Upper lobe of left lung (tissue), 6 donors: ENCODE results near the gene DIAPH2. TPM values are rescaled to one million over a fixed set of nuclear protein-coding genes. Genes with fewer than 3 reads are reported as not detected.

Experiments
- ATAC-seq, 2 donors: fragments of 200-7000 bp; cut with Tn5 transposase; one replicate each; pipeline ENCODE4 v1.9.1; 2022; ENCODE audit warnings: mild to moderate bottlenecking in 2 of 2, moderate library complexity in 2 of 2; ENCODE audit not compliant: low FRiP score in 2 of 2
- DNase-seq, 2 donors: peaks; one replicate each; pipeline ENCODE4 v3.0.0-alpha.2; 2019 to 2020
- H3K27ac ChIP-seq, 4 donors: fragments of 200-600 bp; sonication (generic); one replicate each; pipeline ENCODE4 v1.5.1; 2016 to 2019
- H3K27me3 ChIP-seq, 4 donors: fragments of 200-600 bp; sonication (generic); one replicate each; pipeline ENCODE4 v1.5.1; 2017 to 2019
- H3K36me3 ChIP-seq, 4 donors: fragments of 200-600 bp; sonication (generic); one replicate each; pipeline ENCODE4 v1.5.1; 2016 to 2019
- H3K4me1 ChIP-seq, 4 donors: fragments of 200-600 bp; sonication (generic); one replicate each; pipeline ENCODE4 v1.5.1; 2018 to 2019
- H3K4me3 ChIP-seq, 4 donors: fragments of 200-600 bp; sonication (generic); one replicate each; pipeline ENCODE4 v1.5.1; 2017 to 2019; ENCODE audit warnings: mild to moderate bottlenecking in 2 of 4, moderate library complexity in 1 of 4
- H3K9me3 ChIP-seq, 4 donors: fragments of 200-600 bp; sonication (generic); one replicate each; pipeline ENCODE4 v1.5.1; 2018 to 2019
- EP300 ChIP-seq, 4 donors: sonication (generic); formaldehyde crosslinking; IDR thresholded peaks; one replicate each; pipeline ENCODE4 v1.5.1; 2017; ENCODE audit warnings: antibody characterized with exemption in 4 of 4, control low read depth in 2 of 4
- POLR2A ChIP-seq, 4 donors: fragments of 450-650 bp; IDR thresholded peaks; one replicate each; pipeline ENCODE4 v1.5.1; 2016 to 2017; ENCODE audit warnings: antibody characterized with exemption in 4 of 4, mild to moderate bottlenecking in 2 of 4
- POLR2AphosphoS5 ChIP-seq, 2 donors: sonication (generic); formaldehyde crosslinking; IDR thresholded peaks; one replicate each; pipeline ENCODE4 v1.5.1; 2017; ENCODE audit warnings: antibody characterized with exemption in 2 of 2
- WGBS, 2 donors: methylation state at CpG; one replicate each; pipeline ENCODE4 v1.1.5; 2017 to 2018; 5-methylcytosine and 5-hydroxymethylcytosine counted together
- total RNA-seq, 6 donors: library from RNA; depleted of rRNA in 4 of 6; stranded (reverse); fragments of >200 nt in 4 of 6; gene quantifications; one replicate each; pipeline versions ENCODE4 v1.1.0 to v1.2.1, GENCODE V29; 2016 to 2021
- TF ChIP-seq, protein P1 (sequence below), 6 experiments: fragments of 450-650 bp in 4 of 6; fragments of 200-600 bp in 2 of 6; sonication (generic) in 2 of 6; IDR thresholded peaks; one replicate each; pipeline ENCODE4 v1.5.1; 2016 to 2019; ENCODE audit warnings: antibody characterized with exemption in 6 of 6
- donor health status: DM: no; HTN: no; CAD: no; lungs with moderate emphysema.
- donor health status: DM: no; HTN: yes; CAD: no; lungs with severe emphysema.

Gene DIAPH2
- total RNA-seq, 6 donors from 2014 or later: 22.5 to 107 (median 44.1) TPM

DNA sequence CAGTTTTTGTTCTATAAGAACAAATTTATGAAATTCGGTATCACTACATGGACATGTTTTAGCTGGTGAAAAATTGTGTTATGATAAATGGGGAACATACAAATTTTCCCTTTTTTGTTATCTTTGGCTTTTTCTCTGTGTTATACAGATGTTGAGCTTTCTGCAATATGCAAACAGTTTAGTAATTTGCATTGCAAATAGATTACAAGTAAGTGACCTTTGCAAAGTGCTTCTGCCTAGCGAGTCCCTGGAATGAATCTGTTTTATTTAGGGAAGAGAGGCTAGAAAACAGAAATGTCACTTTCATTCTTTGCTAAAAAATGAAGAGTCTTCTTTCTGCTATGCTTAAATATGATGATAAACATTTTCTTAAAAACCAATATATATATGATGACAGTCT lies 660.1 kb downstream of the DIAPH2 start:
- Histone ChIP-seq H3K36me3 (no peaks in the 10 kb centered on the region), H3K27ac (no peak overlapping the region), H3K9me3 (no peaks in the 10 kb centered on the region), H3K27me3 (no peaks in the 10 kb centered on the region), H3K4me3 (no peak overlapping the region), H3K4me1 (no peaks in the 10 kb centered on the region)
- WGBS, 2 donors: 69 to 81% methylated on average over 2 of the region's 2 CpGs
- DNase-seq: no peak
- no peak for ATAC-seq
- no peak for TF ChIP-seq EP300 (IDR thresholded peaks at IDR 0.05)
- TF ChIP-seq, protein P1, sequence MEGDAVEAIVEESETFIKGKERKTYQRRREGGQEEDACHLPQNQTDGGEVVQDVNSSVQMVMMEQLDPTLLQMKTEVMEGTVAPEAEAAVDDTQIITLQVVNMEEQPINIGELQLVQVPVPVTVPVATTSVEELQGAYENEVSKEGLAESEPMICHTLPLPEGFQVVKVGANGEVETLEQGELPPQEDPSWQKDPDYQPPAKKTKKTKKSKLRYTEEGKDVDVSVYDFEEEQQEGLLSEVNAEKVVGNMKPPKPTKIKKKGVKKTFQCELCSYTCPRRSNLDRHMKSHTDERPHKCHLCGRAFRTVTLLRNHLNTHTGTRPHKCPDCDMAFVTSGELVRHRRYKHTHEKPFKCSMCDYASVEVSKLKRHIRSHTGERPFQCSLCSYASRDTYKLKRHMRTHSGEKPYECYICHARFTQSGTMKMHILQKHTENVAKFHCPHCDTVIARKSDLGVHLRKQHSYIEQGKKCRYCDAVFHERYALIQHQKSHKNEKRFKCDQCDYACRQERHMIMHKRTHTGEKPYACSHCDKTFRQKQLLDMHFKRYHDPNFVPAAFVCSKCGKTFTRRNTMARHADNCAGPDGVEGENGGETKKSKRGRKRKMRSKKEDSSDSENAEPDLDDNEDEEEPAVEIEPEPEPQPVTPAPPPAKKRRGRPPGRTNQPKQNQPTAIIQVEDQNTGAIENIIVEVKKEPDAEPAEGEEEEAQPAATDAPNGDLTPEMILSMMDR (IDR thresholded peaks at IDR 0.05): no peak
- TF ChIP-seq POLR2AphosphoS5 (IDR thresholded peaks at IDR 0.05): no peak
- no peak for TF ChIP-seq POLR2A (IDR thresholded peaks at IDR 0.05)

DNA sequence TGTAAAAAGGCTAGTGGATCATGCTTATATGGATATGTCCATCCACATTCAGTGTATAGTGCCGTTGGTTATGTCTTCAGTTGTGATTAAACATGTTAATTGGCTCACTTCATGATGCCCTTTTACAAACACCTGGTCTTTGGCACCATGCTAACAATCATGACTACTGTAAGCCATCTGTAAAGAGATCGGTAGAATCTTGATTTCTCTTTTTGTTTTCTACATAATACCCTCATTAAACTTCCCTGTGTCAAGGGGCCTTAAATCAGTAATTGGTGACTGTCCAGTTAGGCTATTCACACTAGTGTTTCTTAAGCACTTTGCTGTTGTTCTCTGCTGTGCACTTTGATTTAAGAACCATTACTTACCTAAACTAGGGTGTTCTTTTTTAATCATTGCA lies 674.3 kb downstream of the DIAPH2 start:
- Histone ChIP-seq H3K9me3 (no peaks in the 10 kb centered on the region), H3K27ac (no peak overlapping the region), H3K4me3 (no peak overlapping the region), H3K36me3 (no peaks in the 10 kb centered on the region), H3K4me1 (no peaks in the 10 kb centered on the region), H3K27me3 (no peaks in the 10 kb centered on the region)
- WGBS, 2 donors: 64 to 80% methylated on average over 2 of the region's 2 CpGs
- ATAC-seq: no peak
- TF ChIP-seq POLR2AphosphoS5 (IDR thresholded peaks at IDR 0.05) (no peak), EP300 (IDR thresholded peaks at IDR 0.05) (no peak), POLR2A (IDR thresholded peaks at IDR 0.05) (no peak)
- TF ChIP-seq, protein P1 (IDR thresholded peaks at IDR 0.05): no peak
- no peak for DNase-seq

DNA sequence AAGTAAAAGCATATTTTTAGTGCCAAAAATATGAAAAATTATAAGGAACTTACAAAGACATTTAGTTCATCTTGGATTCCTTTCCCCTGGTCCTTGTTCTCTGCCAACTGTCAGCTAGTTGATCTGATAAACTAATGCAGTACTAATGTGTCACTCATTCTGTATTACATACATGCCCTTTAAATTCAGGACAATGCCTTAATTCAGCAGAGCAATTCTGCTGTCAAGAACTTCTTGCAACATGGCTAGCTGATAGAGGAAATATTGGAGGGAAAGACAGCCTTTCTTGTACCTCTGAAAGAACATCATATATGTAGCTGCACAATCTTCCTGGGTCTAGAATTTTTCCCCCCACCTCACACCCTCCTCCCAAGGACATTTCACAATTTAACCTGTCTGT lies 679.2 kb downstream of the DIAPH2 start:
- Histone ChIP-seq H3K4me1 (no peaks in the 10 kb centered on the region), H3K27me3 (no peaks in the 10 kb centered on the region)
- no peak for ATAC-seq

DNA sequence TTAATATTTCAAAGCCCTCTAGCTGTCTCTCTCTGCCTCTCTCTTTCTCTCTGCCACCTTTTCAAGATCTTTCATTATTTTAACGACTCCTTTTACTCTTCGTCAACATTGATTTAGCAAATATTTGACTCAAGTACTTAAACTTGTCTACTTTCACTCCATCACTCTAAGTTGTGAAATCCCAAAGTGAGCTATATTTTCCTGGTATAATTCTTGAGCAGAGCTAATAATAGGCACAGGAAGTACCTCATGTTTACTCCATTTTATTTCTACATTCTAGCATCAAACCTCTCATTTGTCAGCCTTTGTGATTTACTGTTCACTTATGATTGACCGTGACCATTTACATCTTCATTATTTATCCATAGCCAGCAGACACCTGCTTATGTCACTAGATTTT lies 681.6 kb downstream of the DIAPH2 start:
- ATAC-seq (no peak), DNase-seq (no peak)
- no peaks in the 10 kb centered on the region for H3K36me3 ChIP-seq
- WGBS, 2 donors: 43 to 49% methylated on average over 3 of the region's 3 CpGs
- H3K27ac ChIP-seq: no peak overlapping the region
- no peaks in the 10 kb centered on the region for H3K9me3 ChIP-seq
- H3K4me1 ChIP-seq: no peaks in the 10 kb centered on the region
- TF ChIP-seq POLR2AphosphoS5 (IDR thresholded peaks at IDR 0.05) (no peak), EP300 (IDR thresholded peaks at IDR 0.05) (peak in 1 of 4 donors; percentile 74), POLR2A (IDR thresholded peaks at IDR 0.05) (no peak)
- TF ChIP-seq, protein P1 (IDR thresholded peaks at IDR 0.05): no peak
- H3K27me3 ChIP-seq: no peaks in the 10 kb centered on the region
- no peak overlapping the region for H3K4me3 ChIP-seq

More for the DNA sequence above, 679.2 kb downstream of the DIAPH2 start:
- Histone ChIP-seq H3K4me3 (no peak overlapping the region), H3K27ac (no peak overlapping the region), H3K36me3 (no peaks in the 10 kb centered on the region), H3K9me3 (no peaks in the 10 kb centered on the region)
- TF ChIP-seq POLR2A (IDR thresholded peaks at IDR 0.05): no peak
- TF ChIP-seq, protein P1 (IDR thresholded peaks at IDR 0.05): no peak
- TF ChIP-seq EP300 (IDR thresholded peaks at IDR 0.05): no peak
- TF ChIP-seq POLR2AphosphoS5 (IDR thresholded peaks at IDR 0.05): no peak
- DNase-seq: no peak

DNA sequence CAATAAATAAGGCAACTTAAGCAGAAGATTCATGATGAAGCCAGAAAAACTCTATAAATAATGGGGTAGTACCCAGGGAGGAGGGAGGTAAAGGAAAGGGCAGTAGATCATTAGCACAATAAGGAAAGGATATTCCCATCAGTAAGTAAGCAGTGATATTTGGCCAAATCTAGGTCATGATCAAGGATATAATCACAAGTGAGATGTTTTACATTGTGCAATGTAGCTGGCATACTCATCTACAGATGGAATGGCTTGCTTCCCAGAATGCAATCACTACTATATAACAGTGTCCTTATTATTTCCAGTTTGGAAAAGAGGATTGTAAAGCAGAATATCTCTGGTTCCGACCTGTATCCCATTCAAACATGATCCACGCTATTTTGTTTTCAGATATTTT lies 682.5 kb downstream of the DIAPH2 start:
- no peak for DNase-seq
- no peaks in the 10 kb centered on the region for H3K4me1 ChIP-seq
- H3K36me3 ChIP-seq: no peaks in the 10 kb centered on the region
- 82 to 92% methylated on average over 2 of the region's 2 CpGs for WGBS, 2 donors
- no peaks in the 10 kb centered on the region for H3K27me3 ChIP-seq
- no peak overlapping the region for H3K4me3 ChIP-seq
- TF ChIP-seq EP300 (IDR thresholded peaks at IDR 0.05): no peak
- TF ChIP-seq, protein P1 (IDR thresholded peaks at IDR 0.05): no peak
- TF ChIP-seq POLR2AphosphoS5 (IDR thresholded peaks at IDR 0.05): no peak
- TF ChIP-seq POLR2A (IDR thresholded peaks at IDR 0.05): no peak
- no peak overlapping the region for H3K27ac ChIP-seq
- H3K9me3 ChIP-seq: no peaks in the 10 kb centered on the region
- no peak for ATAC-seq
